ENCODE results near the gene TCP11L2. TPM values are rescaled to one million over a fixed set of nuclear protein-coding genes. Genes with fewer than 3 reads are reported as not detected.
"Not testable (repeated sequence)": the region's sequence is repeated elsewhere in the genome, so short reads cannot be mapped to it uniquely, and the experiment has no call there.

TCP11L2 gene
- total and polyA plus RNA-seq, 2 experiments from 2014 or later: 17.7 to 26.2 TPM

DNA sequence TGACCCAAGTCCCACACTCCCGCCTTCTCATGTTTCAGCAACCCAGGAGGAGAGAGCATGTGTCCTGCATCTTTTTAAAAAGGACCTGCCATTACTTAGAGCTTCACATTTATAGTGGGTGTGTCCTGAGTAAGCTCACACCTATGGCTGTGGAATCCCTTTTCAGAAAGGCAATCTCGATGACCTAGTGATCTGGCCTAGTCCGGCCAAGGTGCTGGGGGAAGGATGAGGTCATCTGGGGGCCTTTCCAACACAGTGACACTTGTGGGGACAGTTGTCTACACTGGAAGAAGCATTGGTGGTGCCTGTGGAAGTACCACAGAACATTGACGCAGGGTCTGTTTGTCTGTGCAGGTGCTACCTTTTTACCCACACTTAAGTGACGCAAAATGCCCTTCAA is 8.2 kb downstream of the TCP11L2 start:
- Histone ChIP-seq H3F3A (ENCODE audit: insufficient read depth) (peaks cover 10% of the 10 kb centered on the region), H2AFZ (no peak overlapping the region), H3K4me1 (ENCODE audit: insufficient read depth) (peaks cover 17% of the 10 kb centered on the region), H4K20me1 (ENCODE audit: insufficient read depth) (no peaks in the 10 kb centered on the region), H3K27ac (no peak overlapping the region), H3K79me2 (ENCODE audit: insufficient read depth) (peaks cover 7% of the 10 kb centered on the region), H3K9ac (no peak overlapping the region), H3K27me3 (replicated peaks; ENCODE audit: insufficient read depth) (no peaks in the 10 kb centered on the region), H3K4me3 (no peak overlapping the region), H3K9me2 (ENCODE audit: insufficient read depth) (no peaks in the 10 kb centered on the region), H3K4me2 (ENCODE audit: unreplicated experiment) (no peak overlapping the region), H3K36me3 (ENCODE audit: low read depth) (peaks cover 17% of the 10 kb centered on the region; the same call in 1 of the 2 replicates), H3K9me3 (ENCODE audit: low read depth) (no peaks in the 10 kb centered on the region)
- DNase-seq: no peak
- TF ChIP-seq EZH2 (IDR thresholded peaks at IDR 0.05; ENCODE audit: insufficient read depth, poor library complexity, severe bottlenecking) (no peak), EZH2phosphoT487 (IDR thresholded peaks at IDR 0.05; ENCODE audit: insufficient read depth, low read depth) (no peak)
- in situ Hi-C loops (cut with MboI): no loop called here
- WGBS, 2 experiments (ENCODE audit: low coverage in 1 of 2, low lambda C conversion rate in 2 of 2, missing lambda C conversion rate in 2 of 2): 95 to 97% methylated on average over 5 of the region's 5 CpGs

DNA sequence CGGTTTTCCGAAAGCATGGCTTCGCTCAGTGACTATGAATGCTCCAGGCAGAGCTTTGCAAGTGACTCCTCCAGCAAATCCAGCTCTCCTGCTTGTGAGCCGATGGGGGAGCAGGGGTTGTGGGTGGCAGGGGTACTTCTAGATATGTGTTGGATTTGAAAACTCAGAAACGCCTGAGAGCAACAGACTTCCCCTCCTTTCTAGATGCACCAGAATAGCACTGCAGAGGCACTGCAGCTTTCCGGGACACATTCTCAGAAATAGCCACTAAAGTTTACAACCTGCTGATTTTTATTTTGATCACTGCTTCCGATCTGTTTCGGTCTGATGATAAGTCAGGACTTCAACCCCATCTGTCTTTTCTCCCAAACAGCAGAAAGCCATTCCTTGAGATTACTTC is 8.6 kb downstream of the TCP11L2 start:
- in situ Hi-C loops (cut with MboI): no loop called here
- DNase-seq: no peak

DNA sequence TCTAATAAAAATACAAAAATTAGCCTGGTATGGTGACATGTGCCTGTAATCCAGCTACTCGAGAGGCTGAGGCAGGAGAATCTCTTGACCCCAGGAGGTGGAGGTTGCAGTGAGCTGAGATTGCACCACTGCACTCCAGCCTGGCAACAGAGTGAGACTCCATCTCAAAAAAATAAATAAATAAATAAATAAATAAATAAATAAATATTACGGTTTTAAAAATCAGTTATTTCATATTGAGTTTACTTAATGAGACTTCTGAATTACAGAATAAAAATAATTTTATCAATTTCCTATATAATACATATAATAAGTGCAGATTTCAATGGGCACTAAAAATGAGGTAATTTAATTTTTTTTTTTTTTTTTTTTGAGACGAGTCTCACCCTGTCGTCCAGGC is 10.9 kb downstream of the TCP11L2 start:
- DNase-seq; H4K20me1 ChIP-seq (ENCODE audit: insufficient read depth); H3K4me2 ChIP-seq (ENCODE audit: unreplicated experiment); in situ Hi-C loops (cut with MboI); H3K9me2 ChIP-seq (ENCODE audit: insufficient read depth); H3K79me2 ChIP-seq (ENCODE audit: insufficient read depth); H3K9me3 ChIP-seq (ENCODE audit: low read depth); H2AFZ ChIP-seq; H3F3A ChIP-seq (ENCODE audit: insufficient read depth); H3K4me3 ChIP-seq; H3K27ac ChIP-seq; H3K27me3 ChIP-seq (replicated peaks; ENCODE audit: insufficient read depth); H3K9ac ChIP-seq: not testable (repeated sequence)
- WGBS, 2 experiments (ENCODE audit: low coverage in 1 of 2, low lambda C conversion rate in 2 of 2, missing lambda C conversion rate in 2 of 2): 63 to 72% methylated on average over 4 of the region's 4 CpGs
- Histone ChIP-seq H3K36me3 (ENCODE audit: low read depth) (peaks cover 26% of the 10 kb centered on the region; the same call in 1 of the 2 replicates), H3K4me1 (ENCODE audit: insufficient read depth) (peaks cover 17% of the 10 kb centered on the region)

More for the DNA sequence above, 8.6 kb downstream of the TCP11L2 start:
- Histone ChIP-seq H3F3A (ENCODE audit: insufficient read depth) (peaks cover 10% of the 10 kb centered on the region), H2AFZ (no peak overlapping the region), H3K9me3 (ENCODE audit: low read depth) (no peaks in the 10 kb centered on the region), H3K27ac (no peak overlapping the region), H3K4me3 (no peak overlapping the region), H3K36me3 (ENCODE audit: low read depth) (peaks cover 21% of the 10 kb centered on the region; the same call in 1 of the 2 replicates), H3K9me2 (ENCODE audit: insufficient read depth) (no peaks in the 10 kb centered on the region), H3K27me3 (replicated peaks; ENCODE audit: insufficient read depth) (no peaks in the 10 kb centered on the region), H3K4me2 (ENCODE audit: unreplicated experiment) (no peak overlapping the region), H4K20me1 (ENCODE audit: insufficient read depth) (no peaks in the 10 kb centered on the region), H3K9ac (no peak overlapping the region), H3K79me2 (ENCODE audit: insufficient read depth) (peaks cover 3% of the 10 kb centered on the region; the same call in 1 of the 2 replicates), H3K4me1 (ENCODE audit: insufficient read depth) (peaks cover 17% of the 10 kb centered on the region)
- TF ChIP-seq EZH2 (IDR thresholded peaks at IDR 0.05; ENCODE audit: insufficient read depth, poor library complexity, severe bottlenecking) (no peak), EZH2phosphoT487 (IDR thresholded peaks at IDR 0.05; ENCODE audit: insufficient read depth, low read depth) (no peak)
- 76 to 78% methylated on average over 8 of the region's 8 CpGs for WGBS, 2 experiments (ENCODE audit: low coverage in 1 of 2, low lambda C conversion rate in 2 of 2, missing lambda C conversion rate in 2 of 2)

DNA sequence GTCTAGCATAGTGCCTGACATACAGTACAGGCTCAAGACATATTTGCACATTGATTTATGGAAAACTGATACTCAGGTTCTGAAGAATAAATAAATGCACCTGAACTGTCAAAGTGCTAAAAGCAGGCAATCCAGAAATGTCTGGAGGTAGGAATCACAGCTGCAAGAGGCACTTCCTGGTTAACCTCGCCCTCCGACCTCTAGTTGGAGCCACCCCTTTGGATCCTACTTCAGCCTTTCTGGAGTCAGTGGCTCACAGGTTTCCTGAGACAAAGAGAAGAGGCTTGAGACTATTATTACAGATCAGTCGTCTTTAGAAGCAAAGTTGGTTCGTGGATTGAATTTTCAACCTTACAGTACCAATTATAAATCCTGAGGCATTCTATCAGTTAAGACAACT is 13.0 kb downstream of the TCP11L2 start:
- Histone ChIP-seq H3K9me2 (ENCODE audit: insufficient read depth) (no peaks in the 10 kb centered on the region), H4K20me1 (ENCODE audit: insufficient read depth) (no peaks in the 10 kb centered on the region), H3K79me2 (ENCODE audit: insufficient read depth) (no peaks in the 10 kb centered on the region), H3K4me3 (no peak overlapping the region), H3K9ac (no peak overlapping the region), H3K27ac (no peak overlapping the region), H3K4me1 (ENCODE audit: insufficient read depth) (no peaks in the 10 kb centered on the region), H3K36me3 (ENCODE audit: low read depth) (peaks cover 36% of the 10 kb centered on the region), H3K9me3 (ENCODE audit: low read depth) (no peaks in the 10 kb centered on the region), H2AFZ (no peak overlapping the region), H3K27me3 (replicated peaks; ENCODE audit: insufficient read depth) (no peaks in the 10 kb centered on the region), H3F3A (ENCODE audit: insufficient read depth) (no peaks in the 10 kb centered on the region), H3K4me2 (ENCODE audit: unreplicated experiment) (no peak overlapping the region)
- no peak for DNase-seq
- no peak for TF ChIP-seq EZH2phosphoT487 (IDR thresholded peaks at IDR 0.05; ENCODE audit: insufficient read depth, low read depth)
- TF ChIP-seq EZH2 (IDR thresholded peaks at IDR 0.05; ENCODE audit: insufficient read depth, poor library complexity, severe bottlenecking): no peak
- WGBS, 2 experiments (ENCODE audit: low coverage in 1 of 2, low lambda C conversion rate in 2 of 2, missing lambda C conversion rate in 2 of 2): 94 to 97% methylated on average over 4 of the region's 4 CpGs
- in situ Hi-C loops (cut with MboI): no loop called here
